Left ventricle myocardium inferior (tissue), 1 donor: ENCODE results near the gene BOC. TPM values are rescaled to one million over a fixed set of nuclear protein-coding genes. Genes with fewer than 3 reads are reported as not detected.

Source experiments
- DNase-seq: peaks from one replicate; pipeline ENCODE4 v3.0.0-alpha.2; 2020
- H3K27ac ChIP-seq: fragments of 200-600 bp; replicated peaks from 2 replicates; pipeline ENCODE4 v1.8.0; 2021
- H3K27me3 ChIP-seq: fragments of 200-600 bp; 2 replicates; pipeline ENCODE4 v1.8.0; 2021; ENCODE audit warnings: low read depth
- H3K36me3 ChIP-seq: fragments of 200-600 bp; 2 replicates; pipeline ENCODE4 v1.8.0; 2021
- H3K4me1 ChIP-seq: fragments of 200-600 bp; 2 replicates; pipeline ENCODE4 v1.8.0; 2021
- H3K4me3 ChIP-seq: fragments of 200-600 bp; 2 replicates; pipeline ENCODE4 v1.8.0; 2021; ENCODE audit warnings: mild to moderate bottlenecking, moderate library complexity
- H3K9me3 ChIP-seq: fragments of 200-600 bp; replicated peaks from 2 replicates; pipeline ENCODE4 v1.8.0; 2021
- intact Hi-C: fragments of 100-400 bp; cut with micrococcal nuclease; formaldehyde crosslinking; loops from one replicate; pipeline ENCODE4 v1.11.0; 2022
- total RNA-seq: library from RNA; stranded (reverse); fragmentation: NEBNext Ultra II Directional; extraction: Animal tissue kit (Norgen Biotek cat#: 25700); gene quantifications from one replicate; pipeline ENCODE4 v1.2.1, GENCODE V29; 2021
- TF ChIP-seq, protein P1 (sequence below): fragments of 200-600 bp; IDR thresholded peaks from 2 replicates; pipeline ENCODE4 v1.8.0; 2021; ENCODE audit warnings: antibody characterized with exemption, mild to moderate bottlenecking, borderline replicate concordance
- donor health status: DM: no; HTN: yes; CAD: no; lungs with severe emphysema.

The BOC gene
- total RNA-seq, 1 donor from 2014 or later: 6.7 TPM

DNA sequence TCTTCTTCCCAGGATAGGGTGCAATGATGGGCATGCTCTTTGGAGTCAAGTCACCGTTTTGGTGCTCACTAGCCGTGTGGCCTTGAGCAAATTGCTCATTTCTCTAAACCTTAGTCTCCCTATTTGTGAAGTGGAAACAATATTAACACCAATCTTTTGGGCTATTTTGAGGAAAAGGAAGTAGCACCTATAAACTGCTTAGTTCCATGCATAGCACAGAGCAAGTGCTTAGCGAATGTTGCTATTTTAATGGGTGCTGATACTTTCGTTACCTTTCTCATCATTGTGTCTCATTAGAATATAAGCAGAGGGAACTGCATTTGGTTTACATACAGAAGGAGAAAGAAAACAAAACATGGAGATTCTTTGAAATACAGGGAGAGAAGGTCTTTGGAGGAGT lies 66.1 kb downstream of the BOC start:
- peaks cover 13% of the 10 kb centered on the region for H3K4me1 ChIP-seq
- H3K9me3 ChIP-seq: no peaks in the 10 kb centered on the region
- H3K4me3 ChIP-seq: no peak overlapping the region
- peaks cover 26% of the 10 kb centered on the region for H3K27me3 ChIP-seq
- TF ChIP-seq, protein P1, sequence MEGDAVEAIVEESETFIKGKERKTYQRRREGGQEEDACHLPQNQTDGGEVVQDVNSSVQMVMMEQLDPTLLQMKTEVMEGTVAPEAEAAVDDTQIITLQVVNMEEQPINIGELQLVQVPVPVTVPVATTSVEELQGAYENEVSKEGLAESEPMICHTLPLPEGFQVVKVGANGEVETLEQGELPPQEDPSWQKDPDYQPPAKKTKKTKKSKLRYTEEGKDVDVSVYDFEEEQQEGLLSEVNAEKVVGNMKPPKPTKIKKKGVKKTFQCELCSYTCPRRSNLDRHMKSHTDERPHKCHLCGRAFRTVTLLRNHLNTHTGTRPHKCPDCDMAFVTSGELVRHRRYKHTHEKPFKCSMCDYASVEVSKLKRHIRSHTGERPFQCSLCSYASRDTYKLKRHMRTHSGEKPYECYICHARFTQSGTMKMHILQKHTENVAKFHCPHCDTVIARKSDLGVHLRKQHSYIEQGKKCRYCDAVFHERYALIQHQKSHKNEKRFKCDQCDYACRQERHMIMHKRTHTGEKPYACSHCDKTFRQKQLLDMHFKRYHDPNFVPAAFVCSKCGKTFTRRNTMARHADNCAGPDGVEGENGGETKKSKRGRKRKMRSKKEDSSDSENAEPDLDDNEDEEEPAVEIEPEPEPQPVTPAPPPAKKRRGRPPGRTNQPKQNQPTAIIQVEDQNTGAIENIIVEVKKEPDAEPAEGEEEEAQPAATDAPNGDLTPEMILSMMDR: no peak
- H3K36me3 ChIP-seq: peaks cover 28% of the 10 kb centered on the region
- DNase-seq: no peak
- H3K27ac ChIP-seq: no peak overlapping the region
- intact Hi-C loops: no loop called here

DNA sequence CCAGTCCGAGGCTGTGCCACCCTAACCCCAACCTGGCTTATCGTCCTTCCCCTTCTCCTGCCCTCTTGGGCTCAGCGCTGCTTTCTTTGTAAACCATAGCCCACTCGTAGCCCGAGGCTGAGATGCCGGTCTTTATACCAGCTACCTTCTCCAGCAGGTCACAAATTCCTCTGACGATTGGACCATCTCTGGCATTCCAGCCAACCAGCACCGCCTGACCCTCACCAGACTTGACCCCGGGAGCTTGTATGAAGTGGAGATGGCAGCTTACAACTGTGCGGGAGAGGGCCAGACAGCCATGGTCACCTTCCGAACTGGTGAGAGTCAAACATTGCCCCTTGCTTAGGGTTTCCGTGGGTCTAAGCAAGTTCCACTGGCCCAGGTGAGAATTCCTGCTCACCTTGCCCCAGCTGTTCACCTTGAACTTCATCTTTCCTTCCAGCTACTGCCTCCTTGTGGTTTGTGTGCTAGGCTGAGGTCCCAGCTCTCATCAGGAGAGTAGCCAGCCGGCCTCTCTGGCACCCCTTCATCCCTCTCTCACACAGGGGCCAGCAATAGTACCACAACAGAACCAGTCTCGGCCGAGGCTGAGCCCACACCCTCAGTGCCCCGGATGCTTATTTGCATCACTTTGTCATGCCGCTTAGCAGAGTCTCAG lies 66.7 kb downstream of the BOC start:
- no peak overlapping the region for H3K27ac ChIP-seq
- H3K9me3 ChIP-seq: no peaks in the 10 kb centered on the region
- DNase-seq: no peak
- TF ChIP-seq, protein P1: no peak
- H3K4me1 ChIP-seq: peaks cover 13% of the 10 kb centered on the region
- peaks cover 30% of the 10 kb centered on the region for H3K27me3 ChIP-seq
- H3K36me3 ChIP-seq: peaks cover 29% of the 10 kb centered on the region
- H3K4me3 ChIP-seq: no peak overlapping the region
- intact Hi-C loops: no loop called here

DNA sequence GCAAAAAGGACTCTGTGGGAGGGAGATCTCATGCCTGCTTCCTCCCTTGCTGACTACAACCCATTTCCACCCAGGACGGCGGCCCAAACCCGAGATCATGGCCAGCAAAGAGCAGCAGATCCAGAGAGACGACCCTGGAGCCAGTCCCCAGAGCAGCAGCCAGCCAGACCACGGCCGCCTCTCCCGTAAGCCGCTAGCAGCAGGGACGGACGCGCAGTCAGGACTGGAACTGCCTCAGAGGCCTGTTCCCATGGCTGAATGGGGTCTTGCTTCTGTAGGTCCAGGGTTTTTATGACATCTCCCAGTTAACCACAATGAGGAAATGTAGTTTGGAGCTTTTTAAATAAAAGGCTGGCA lies 67.2 kb downstream of the BOC start:
- peaks cover 24% of the 10 kb centered on the region for H3K36me3 ChIP-seq
- TF ChIP-seq, protein P1: no peak
- intact Hi-C loops: no loop called here
- H3K4me1 ChIP-seq: peaks cover 13% of the 10 kb centered on the region
- no peak for DNase-seq
- H3K9me3 ChIP-seq: no peaks in the 10 kb centered on the region
- no peak overlapping the region for H3K27ac ChIP-seq
- no peak overlapping the region for H3K4me3 ChIP-seq
- peaks cover 30% of the 10 kb centered on the region for H3K27me3 ChIP-seq

DNA sequence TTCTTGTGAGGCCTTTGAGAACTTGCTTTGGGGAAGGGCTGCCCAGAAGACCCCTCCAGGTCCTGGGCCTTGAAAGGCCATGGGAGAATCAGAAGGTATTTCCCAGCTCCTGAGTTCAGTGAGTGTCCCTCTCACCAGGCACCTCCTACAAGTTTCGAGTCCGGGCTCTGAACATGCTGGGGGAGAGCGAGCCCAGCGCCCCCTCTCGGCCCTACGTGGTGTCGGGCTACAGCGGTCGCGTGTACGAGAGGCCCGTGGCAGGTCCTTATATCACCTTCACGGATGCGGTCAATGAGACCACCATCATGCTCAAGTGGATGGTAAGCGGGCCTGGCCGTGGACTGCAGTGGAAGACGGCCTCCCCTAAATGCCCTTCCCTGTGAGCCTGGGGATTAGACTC lies 68.3 kb downstream of the BOC start:
- no peaks in the 10 kb centered on the region for H3K9me3 ChIP-seq
- no peak overlapping the region for H3K4me3 ChIP-seq
- H3K27me3 ChIP-seq: peaks cover 30% of the 10 kb centered on the region
- TF ChIP-seq, protein P1: no peak
- H3K27ac ChIP-seq: no peak overlapping the region
- no peak for DNase-seq
- peaks cover 24% of the 10 kb centered on the region for H3K36me3 ChIP-seq
- intact Hi-C loops: no loop called here
- H3K4me1 ChIP-seq: peaks cover 13% of the 10 kb centered on the region

DNA sequence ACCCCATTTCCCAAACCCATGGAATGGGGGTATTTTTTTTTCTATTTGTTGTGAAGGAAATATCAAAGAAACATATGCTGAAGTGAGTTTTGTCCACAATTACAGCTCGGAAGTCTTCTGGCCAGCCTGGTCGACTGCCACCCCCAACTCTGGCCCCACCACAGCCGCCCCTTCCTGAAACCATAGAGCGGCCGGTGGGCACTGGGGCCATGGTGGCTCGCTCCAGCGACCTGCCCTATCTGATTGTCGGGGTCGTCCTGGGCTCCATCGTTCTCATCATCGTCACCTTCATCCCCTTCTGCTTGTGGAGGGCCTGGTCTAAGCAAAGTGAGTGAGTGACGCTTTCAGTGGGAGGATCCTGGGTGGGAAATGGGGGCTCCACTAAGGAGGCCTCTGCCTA lies 71.9 kb downstream of the BOC start:
- no peak overlapping the region for H3K27ac ChIP-seq

More for the DNA sequence above, 71.9 kb downstream of the BOC start:
- H3K4me1 ChIP-seq: no peaks in the 10 kb centered on the region
- H3K4me3 ChIP-seq: no peak overlapping the region
- TF ChIP-seq, protein P1: no peak
- peaks cover 24% of the 10 kb centered on the region for H3K36me3 ChIP-seq
- no peak for DNase-seq
- peaks cover 30% of the 10 kb centered on the region for H3K27me3 ChIP-seq
- intact Hi-C loops: no loop called here
- no peaks in the 10 kb centered on the region for H3K9me3 ChIP-seq
